ENCODE results near the gene RICTOR. TPM values are rescaled to one million over a fixed set of nuclear protein-coding genes. Genes with fewer than 3 reads are reported as not detected.

Gene RICTOR
- polyA plus RNA-seq, 3 donors = 3.5 to 12.8 (median 7.0) TPM

DNA sequence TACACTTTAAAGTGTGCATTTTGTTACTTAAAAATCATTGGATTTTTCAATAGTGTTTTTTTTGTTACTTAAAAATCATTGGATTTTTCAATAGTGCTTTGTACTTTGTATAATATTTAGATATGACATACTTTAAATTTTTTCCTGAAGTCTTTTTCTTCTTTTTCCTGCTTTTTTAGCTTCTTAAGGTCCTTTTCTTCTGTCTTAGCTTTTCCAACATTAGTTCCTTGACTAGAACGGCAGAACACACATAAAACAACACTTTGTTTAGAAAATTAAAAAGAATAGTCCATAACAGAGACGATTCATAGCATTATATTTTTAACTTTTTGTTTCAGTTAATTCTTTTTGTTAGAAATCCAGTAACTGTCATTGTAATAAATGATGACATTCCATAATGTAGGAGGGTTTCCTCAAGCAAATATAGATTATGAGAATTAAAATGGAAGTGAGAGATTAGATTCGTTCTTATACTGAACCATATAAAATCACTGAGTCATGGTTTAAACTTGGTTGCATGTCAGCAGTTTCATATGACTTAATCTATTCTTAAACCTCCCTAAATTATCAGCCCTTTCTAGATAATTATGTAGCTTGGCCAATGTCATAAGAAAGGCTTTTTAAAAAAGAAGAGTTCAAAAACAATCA is 45.3 kb upstream of the RICTOR start:
- peaks cover 0 to 2% (median 0%) of the 10 kb centered on the region in 3 donors for H3K27me3 Mint-ChIP-seq (ENCODE audit: low read depth in 3 of 3)
- intact Hi-C loops (cut with micrococcal nuclease) = loop anchor here in 1 of 2 donors (10.0 kb wide), 1 partner anchor 155 kb away; no protein-coding TSS in a partner anchor

DNA sequence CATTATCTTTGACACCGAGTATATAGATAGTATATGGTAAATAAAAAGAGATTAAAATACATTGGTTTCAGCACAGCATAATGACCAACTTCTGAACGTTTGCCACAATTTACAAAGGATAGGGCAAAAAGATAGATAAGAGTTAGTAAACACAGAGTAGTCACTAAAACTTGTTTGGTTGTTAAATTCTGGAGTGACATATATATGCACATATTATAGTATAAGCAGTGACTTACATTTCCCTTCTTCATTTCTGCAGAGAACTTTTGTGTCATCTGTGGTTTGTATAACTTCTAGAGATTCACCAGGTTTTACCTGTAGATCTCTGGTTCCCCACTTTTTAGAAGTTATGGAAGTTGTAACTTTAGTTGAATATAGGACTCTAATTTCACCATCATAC is 44.4 kb upstream of the RICTOR start:
- no peak overlapping the region for H2AFZ ChIP-seq (ENCODE audit: insufficient read depth, low read depth, low read length, poor library complexity, severe bottlenecking)
- intact Hi-C loops (cut with micrococcal nuclease) = no loop called here
- peaks cover 77 to 89% of the 10 kb centered on the region in 2 donors for H3K36me3 Mint-ChIP-seq

More for the DNA sequence above, 45.3 kb upstream of the RICTOR start:
- no peak overlapping the region for H3K27ac ChIP-seq (ENCODE audit: low read depth in 1 of 2, low read length in 2 of 2)
- no peaks in the 10 kb centered on the region for H3K9me3 ChIP-seq (replicated peaks in 1 of 2; ENCODE audit: control insufficient read depth in 1 of 2, insufficient read depth in 1 of 2, low read length in 2 of 2)
- TF ChIP-seq, protein P1, sequence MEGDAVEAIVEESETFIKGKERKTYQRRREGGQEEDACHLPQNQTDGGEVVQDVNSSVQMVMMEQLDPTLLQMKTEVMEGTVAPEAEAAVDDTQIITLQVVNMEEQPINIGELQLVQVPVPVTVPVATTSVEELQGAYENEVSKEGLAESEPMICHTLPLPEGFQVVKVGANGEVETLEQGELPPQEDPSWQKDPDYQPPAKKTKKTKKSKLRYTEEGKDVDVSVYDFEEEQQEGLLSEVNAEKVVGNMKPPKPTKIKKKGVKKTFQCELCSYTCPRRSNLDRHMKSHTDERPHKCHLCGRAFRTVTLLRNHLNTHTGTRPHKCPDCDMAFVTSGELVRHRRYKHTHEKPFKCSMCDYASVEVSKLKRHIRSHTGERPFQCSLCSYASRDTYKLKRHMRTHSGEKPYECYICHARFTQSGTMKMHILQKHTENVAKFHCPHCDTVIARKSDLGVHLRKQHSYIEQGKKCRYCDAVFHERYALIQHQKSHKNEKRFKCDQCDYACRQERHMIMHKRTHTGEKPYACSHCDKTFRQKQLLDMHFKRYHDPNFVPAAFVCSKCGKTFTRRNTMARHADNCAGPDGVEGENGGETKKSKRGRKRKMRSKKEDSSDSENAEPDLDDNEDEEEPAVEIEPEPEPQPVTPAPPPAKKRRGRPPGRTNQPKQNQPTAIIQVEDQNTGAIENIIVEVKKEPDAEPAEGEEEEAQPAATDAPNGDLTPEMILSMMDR (IDR thresholded peaks at IDR 0.05) = no peak
- no peak overlapping the region for H3K9ac ChIP-seq (ENCODE audit: insufficient read depth, low read length, poor library complexity, severe bottlenecking)
- H2AFZ ChIP-seq (ENCODE audit: insufficient read depth, low read depth, low read length, poor library complexity, severe bottlenecking) = no peak overlapping the region
- Mint-ChIP-seq H3K4me3 (no peak overlapping the region), H3K36me3 (peaks cover 75 to 89% of the 10 kb centered on the region in 2 donors), H3K9me3 (no peaks in the 10 kb centered on the region), H3K4me1 (no peaks in the 10 kb centered on the region), H3K27ac (no peak overlapping the region)
- peaks cover 87% of the 10 kb centered on the region for H4K20me1 ChIP-seq (ENCODE audit: insufficient read depth, low read length)
- WGBS (ENCODE audit: insufficient coverage) = no CpG with 5 or more reads among the region's 3 CpGs
- H3K27me3 ChIP-seq (ENCODE audit: control insufficient read depth in 2 of 2, insufficient read depth in 2 of 2, low read length in 2 of 2) = no peaks in the 10 kb centered on the region
- H3K4me2 ChIP-seq (replicated peaks; ENCODE audit: extremely low read depth, low read length, poor library complexity, severe bottlenecking) = no peak overlapping the region
- H3K4me3 ChIP-seq (replicated peaks in 1 of 3; ENCODE audit: low read depth in 2 of 3, low read length in 3 of 3) = no peak overlapping the region
- no peaks in the 10 kb centered on the region for H3K79me2 ChIP-seq (ENCODE audit: insufficient read depth, low read length)
- DNase-seq = no peak
- H3K36me3 ChIP-seq (replicated peaks in 1 of 2; ENCODE audit: control insufficient read depth in 1 of 2, insufficient read depth in 2 of 2, low read length in 2 of 2) = peaks cover 99% of the 10 kb centered on the region in 2 donors
- H3K4me1 ChIP-seq (ENCODE audit: control insufficient read depth in 1 of 2, insufficient read depth in 2 of 2, low read length in 2 of 2) = no peaks in the 10 kb centered on the region

More for the DNA sequence above, 44.4 kb upstream of the RICTOR start:
- no peak overlapping the region for H3K4me3 Mint-ChIP-seq
- no CpG with 5 or more reads among the region's 2 CpGs for WGBS (ENCODE audit: insufficient coverage)
- Histone ChIP-seq H3K36me3 (replicated peaks in 1 of 2; ENCODE audit: control insufficient read depth in 1 of 2, insufficient read depth in 2 of 2, low read length in 2 of 2) (peaks cover 99 to 100% of the 10 kb centered on the region in 2 donors), H3K27me3 (ENCODE audit: control insufficient read depth in 2 of 2, insufficient read depth in 2 of 2, low read length in 2 of 2) (no peaks in the 10 kb centered on the region), H3K4me3 (replicated peaks in 1 of 3; ENCODE audit: low read depth in 2 of 3, low read length in 3 of 3) (no peak overlapping the region), H3K4me2 (replicated peaks; ENCODE audit: extremely low read depth, low read length, poor library complexity, severe bottlenecking) (no peak overlapping the region), H3K79me2 (ENCODE audit: insufficient read depth, low read length) (no peaks in the 10 kb centered on the region), H3K4me1 (ENCODE audit: control insufficient read depth in 1 of 2, insufficient read depth in 2 of 2, low read length in 2 of 2) (no peaks in the 10 kb centered on the region), H3K9me3 (replicated peaks in 1 of 2; ENCODE audit: control insufficient read depth in 1 of 2, insufficient read depth in 1 of 2, low read length in 2 of 2) (no peaks in the 10 kb centered on the region), H3K27ac (ENCODE audit: low read depth in 1 of 2, low read length in 2 of 2) (no peak overlapping the region), H4K20me1 (ENCODE audit: insufficient read depth, low read length) (peaks cover 87% of the 10 kb centered on the region), H3K9ac (ENCODE audit: insufficient read depth, low read length, poor library complexity, severe bottlenecking) (no peak overlapping the region)
- peaks cover 0 to 2% (median 0%) of the 10 kb centered on the region in 3 donors for H3K27me3 Mint-ChIP-seq (ENCODE audit: low read depth in 3 of 3)
- H3K9me3 Mint-ChIP-seq = no peaks in the 10 kb centered on the region
- no peak overlapping the region for H3K27ac Mint-ChIP-seq
- DNase-seq = no peak
- no peaks in the 10 kb centered on the region for H3K4me1 Mint-ChIP-seq
- TF ChIP-seq, protein P1 (IDR thresholded peaks at IDR 0.05) = no peak

All from CD14-positive monocyte (primary cell).